ENCODE results near the gene CIITA.

CIITA gene

GRCh38 chr16:10831894-10832886, 44.8 kb upstream of the CIITA start:
- Histone ChIP-seq H3K27ac (ENCODE audit: low read depth, low read length) (no peak overlapping the region), H3K79me2 (ENCODE audit: control insufficient read depth, low read length) (no peaks in the 10 kb centered on the region), H3K36me3 (ENCODE audit: control insufficient read depth, low read length) (no peaks in the 10 kb centered on the region), H3K27me3 (ENCODE audit: control insufficient read depth, low read length) (peaks cover 41% of the 10 kb centered on the region), H4K20me1 (ENCODE audit: control insufficient read depth, insufficient read depth, low read depth, low read length) (no peaks in the 10 kb centered on the region), H3K9me3 (ENCODE audit: control insufficient read depth, insufficient read depth, low read length) (no peaks in the 10 kb centered on the region), H3K4me1 (ENCODE audit: control insufficient read depth, low read length) (no peaks in the 10 kb centered on the region), H3K4me3 (ENCODE audit: low read length) (no peak overlapping the region), H3F3A (ENCODE audit: control insufficient read depth, insufficient read depth) (no peaks in the 10 kb centered on the region), H3K4me2 (ENCODE audit: low read length) (no peak overlapping the region), H3K9me2 (replicated peaks; ENCODE audit: control insufficient read depth, low read length) (no peaks in the 10 kb centered on the region)
- TF ChIP-seq EZH2phosphoT487 (IDR thresholded peaks at IDR 0.05; ENCODE audit: borderline replicate concordance, low read length) (no peak), CTCF (IDR thresholded peaks at IDR 0.05; ENCODE audit: low read depth, low read length, poor library complexity, severe bottlenecking) (no peak)

GRCh38 chr16:10833271-10833670, 43.7 kb upstream of the CIITA start:
- no peaks in the 10 kb centered on the region for H3K36me3 ChIP-seq (ENCODE audit: control insufficient read depth, low read length)
- H3K4me2 ChIP-seq (ENCODE audit: low read length) = no peak overlapping the region
- H3F3A ChIP-seq (ENCODE audit: control insufficient read depth, insufficient read depth) = no peaks in the 10 kb centered on the region
- no peaks in the 10 kb centered on the region for H3K9me2 ChIP-seq (replicated peaks; ENCODE audit: control insufficient read depth, low read length)
- H4K20me1 ChIP-seq (ENCODE audit: control insufficient read depth, insufficient read depth, low read depth, low read length) = no peaks in the 10 kb centered on the region
- no peak overlapping the region for H3K27ac ChIP-seq (ENCODE audit: low read depth, low read length)
- no peaks in the 10 kb centered on the region for H3K79me2 ChIP-seq (ENCODE audit: control insufficient read depth, low read length)
- H3K9me3 ChIP-seq (ENCODE audit: control insufficient read depth, insufficient read depth, low read length) = no peaks in the 10 kb centered on the region
- TF ChIP-seq EZH2phosphoT487 (IDR thresholded peaks at IDR 0.05; ENCODE audit: borderline replicate concordance, low read length) (no peak), CTCF (IDR thresholded peaks at IDR 0.05; ENCODE audit: low read depth, low read length, poor library complexity, severe bottlenecking) (no peak)
- peaks cover 37% of the 10 kb centered on the region for H3K27me3 ChIP-seq (ENCODE audit: control insufficient read depth, low read length)
- H3K4me1 ChIP-seq (ENCODE audit: control insufficient read depth, low read length) = no peaks in the 10 kb centered on the region
- H3K4me3 ChIP-seq (ENCODE audit: low read length) = no peak overlapping the region

- no peak overlapping the region for H3K27ac ChIP-seq (ENCODE audit: low read depth, low read length)
- no peaks in the 10 kb centered on the region for H3K9me3 ChIP-seq (ENCODE audit: control insufficient read depth, insufficient read depth, low read length)
- H3K9me2 ChIP-seq (replicated peaks; ENCODE audit: control insufficient read depth, low read length) = no peaks in the 10 kb centered on the region
- H3F3A ChIP-seq (ENCODE audit: control insufficient read depth, insufficient read depth) = no peaks in the 10 kb centered on the region
- H3K4me3 ChIP-seq (ENCODE audit: low read length) = no peak overlapping the region
- H3K4me1 ChIP-seq (ENCODE audit: control insufficient read depth, low read length) = no peaks in the 10 kb centered on the region
- no peaks in the 10 kb centered on the region for H3K36me3 ChIP-seq (ENCODE audit: control insufficient read depth, low read length)
- no peak overlapping the region for H3K4me2 ChIP-seq (ENCODE audit: low read length)
- H3K79me2 ChIP-seq (ENCODE audit: control insufficient read depth, low read length) = no peaks in the 10 kb centered on the region
- no peak for TF ChIP-seq CTCF (IDR thresholded peaks at IDR 0.05; ENCODE audit: low read depth, low read length, poor library complexity, severe bottlenecking)
- H4K20me1 ChIP-seq (ENCODE audit: control insufficient read depth, insufficient read depth, low read depth, low read length) = no peaks in the 10 kb centered on the region
- H3K27me3 ChIP-seq (ENCODE audit: control insufficient read depth, low read length) = peaks cover 28% of the 10 kb centered on the region
These were observed 42.9 kb upstream of the CIITA start for GRCh38 chr16:10834130-10834529.

Measured in DOHH2 (cell line).